GOT3 (cell line): ENCODE measurements around the gene RRP8.

Source experiments
- DNase-seq: peaks from one replicate; lab custom pipeline; 2025; ENCODE audit warnings: mixed read lengths; lab: John Stamatoyannopoulos, UW

Gene RRP8

DNA sequence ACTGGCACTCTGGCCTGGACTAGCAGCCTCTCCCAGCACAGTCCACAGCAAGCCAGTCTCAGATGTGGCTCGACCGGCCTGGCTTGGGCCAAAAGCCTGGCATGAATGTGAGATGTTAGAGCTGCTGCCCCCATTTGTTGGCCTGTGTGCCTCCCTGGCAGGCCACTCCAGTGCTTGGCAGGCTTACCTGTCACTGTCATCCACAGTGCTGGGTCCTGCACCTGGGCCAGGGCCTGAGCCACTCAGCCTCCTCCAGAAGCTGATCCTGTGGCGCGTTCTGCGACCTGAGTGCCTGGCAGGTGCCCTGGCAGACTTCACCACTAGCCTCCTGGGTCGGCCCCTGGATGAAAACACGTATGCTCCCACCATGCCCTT, 36.1 kb downstream of the RRP8 start:
- DNase-seq, result no peak

- DNase-seq, result no peak
Observed at GRCh38 chr11:6566704-6567370, 36.6 kb downstream of the RRP8 start.

DNA sequence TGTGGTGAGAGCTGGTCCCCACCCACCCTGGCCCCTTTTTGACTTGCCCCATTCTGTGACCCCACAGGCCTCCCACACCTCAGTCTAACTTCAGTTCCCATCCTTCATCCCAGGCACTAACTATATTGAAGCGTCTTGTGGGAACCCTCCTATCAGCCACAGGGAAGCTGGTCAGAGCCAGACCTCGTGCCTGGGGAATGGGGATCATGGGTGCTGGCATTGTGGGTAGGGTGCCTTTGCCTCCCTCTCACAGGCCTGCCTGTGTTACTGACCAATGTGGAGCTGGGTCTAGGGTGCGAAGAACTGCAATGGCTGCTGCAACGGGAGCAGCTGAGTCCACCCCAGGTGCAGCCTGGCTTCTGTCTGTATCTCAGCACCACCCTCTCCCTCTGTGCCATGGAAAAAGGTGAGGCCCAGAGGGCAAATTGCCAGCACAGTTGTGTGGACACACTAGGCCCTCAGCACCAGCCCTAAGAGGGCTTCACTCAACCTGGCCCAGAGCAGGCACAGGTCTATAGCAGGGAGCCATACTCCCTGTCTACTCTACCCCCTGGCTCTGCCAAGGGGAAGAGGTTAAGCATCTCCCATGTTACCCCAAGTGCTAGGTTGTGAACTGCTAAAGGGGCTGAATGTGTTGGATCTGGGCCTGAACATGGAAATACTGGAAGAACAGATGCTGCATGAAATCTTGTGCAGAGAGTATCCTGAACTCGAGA, 37.3 kb downstream of the RRP8 start:
- DNase-seq, result no peak

- no peak for DNase-seq
Observed at GRCh38 chr11:6565325-6565724, 38.1 kb downstream of the RRP8 start.

GRCh38 chr11:6563667-6564066, 39.7 kb downstream of the RRP8 start:
- no peak for DNase-seq

- no peak for DNase-seq
Observed at GRCh38 chr11:6563121-6563619, 40.2 kb downstream of the RRP8 start.

- DNase-seq, result no peak
Observed at GRCh38 chr11:6561288-6561687, 42.1 kb downstream of the RRP8 start.

GRCh38 chr11:6559369-6559768, 44.0 kb downstream of the RRP8 start:
- DNase-seq, result no peak

DNA sequence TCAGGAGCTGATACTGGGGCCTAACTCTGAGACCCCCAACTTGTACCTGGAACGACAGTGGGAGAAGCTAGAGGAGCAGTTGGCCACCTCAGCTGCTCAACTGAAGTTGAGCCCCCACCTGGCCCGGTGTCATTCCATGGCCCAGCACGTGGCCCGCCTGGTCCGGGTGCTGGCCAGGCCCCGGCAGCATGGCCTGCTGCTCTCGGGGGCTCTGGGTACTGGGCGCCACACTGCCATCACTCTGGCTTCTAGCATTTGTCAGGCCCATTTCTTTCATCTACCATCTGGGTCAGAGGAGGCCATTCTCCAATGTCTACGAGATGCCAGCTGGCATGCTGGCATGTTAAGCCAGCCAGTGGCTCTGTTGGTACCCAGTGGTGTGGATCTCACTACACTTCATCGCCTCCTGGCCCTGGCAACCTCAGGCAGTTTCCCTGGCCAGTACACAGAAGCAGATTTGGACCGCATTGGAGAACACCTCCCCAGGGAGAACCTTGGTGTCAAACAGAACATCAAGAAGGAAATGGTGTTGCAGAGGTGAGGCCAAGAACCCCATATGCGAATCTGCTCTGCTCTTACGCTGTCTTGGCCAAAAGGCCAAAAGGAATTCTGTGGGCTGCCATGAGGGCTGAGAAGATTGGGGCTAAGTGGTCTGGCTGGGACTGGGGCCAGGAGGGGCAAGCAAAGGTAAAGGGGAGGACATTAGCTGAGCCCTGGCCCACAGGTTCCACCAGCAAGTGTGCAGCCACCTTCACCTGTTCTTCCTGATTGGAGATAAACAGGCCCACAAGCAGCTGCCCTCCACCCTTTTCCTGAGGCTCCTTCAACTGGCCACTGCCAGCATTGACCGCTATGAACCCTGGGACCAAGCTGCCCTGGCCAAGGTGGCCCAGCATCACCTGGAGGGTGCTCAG, 45.4 kb downstream of the RRP8 start:
- no peak for DNase-seq

DNA sequence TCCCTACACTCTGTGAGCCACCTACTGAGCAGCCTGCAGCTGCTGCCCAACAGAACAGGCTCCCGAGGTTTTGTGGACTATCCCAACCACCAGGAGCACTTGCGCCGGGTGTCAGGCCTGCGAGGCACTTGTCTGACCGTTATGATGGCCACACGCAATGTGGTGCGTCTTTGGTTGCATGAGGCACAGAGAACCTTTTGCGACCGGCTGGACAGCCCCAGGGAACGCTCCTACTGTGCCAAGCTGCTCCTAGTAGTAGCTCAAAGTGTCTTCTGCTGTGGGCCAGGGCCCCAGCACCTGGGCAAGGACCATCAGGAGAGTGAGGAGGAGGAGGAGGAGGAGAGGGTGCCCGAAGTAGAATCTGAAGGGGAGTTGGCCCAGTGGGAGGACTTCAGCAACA, 46.4 kb downstream of the RRP8 start:
- DNase-seq, result no peak

- no peak for DNase-seq
Observed at GRCh38 chr11:6556139-6556949, 47.1 kb downstream of the RRP8 start.

- no peak for DNase-seq
Observed at GRCh38 chr11:6554828-6555706, 48.3 kb downstream of the RRP8 start.

DNA sequence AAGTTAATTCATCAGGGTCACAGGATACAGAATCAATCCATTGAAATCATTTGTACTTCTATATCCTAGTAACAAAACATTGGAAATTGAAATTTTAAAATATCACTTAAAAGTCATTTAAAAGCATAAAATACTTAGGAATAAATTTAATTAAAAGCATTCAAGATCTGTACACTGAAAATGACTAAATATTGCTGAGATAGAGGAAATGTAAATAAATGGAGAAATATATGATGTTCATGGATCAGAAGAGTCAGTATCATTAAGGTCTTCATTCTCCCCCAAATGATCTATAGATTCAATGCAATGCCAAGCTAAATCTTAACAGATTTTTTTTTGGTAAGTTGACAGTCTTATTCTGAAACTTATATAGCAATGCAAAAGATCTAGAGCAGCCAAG, 49.8 kb downstream of the RRP8 start:
- no peak for DNase-seq

DNA sequence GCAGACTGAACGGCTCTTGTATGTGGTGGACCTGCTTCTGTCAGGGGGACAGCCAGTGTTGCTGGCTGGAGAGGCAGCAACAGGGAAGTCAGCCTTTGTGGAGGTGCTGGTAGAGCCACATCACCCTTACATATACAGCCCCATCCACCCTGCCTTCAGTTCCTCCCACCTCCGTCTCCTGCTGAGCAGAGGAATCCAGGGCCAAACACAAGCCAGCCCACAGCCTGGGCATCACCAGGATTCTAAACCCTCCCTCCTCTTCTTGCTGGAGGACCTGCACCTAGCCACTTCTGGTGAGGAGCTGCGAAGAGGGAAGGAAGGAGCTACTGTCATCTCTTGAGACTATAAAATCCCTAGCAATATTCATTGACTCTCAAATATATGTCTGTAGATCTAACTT, 54.8 kb downstream of the RRP8 start:
- no peak for DNase-seq

DNA sequence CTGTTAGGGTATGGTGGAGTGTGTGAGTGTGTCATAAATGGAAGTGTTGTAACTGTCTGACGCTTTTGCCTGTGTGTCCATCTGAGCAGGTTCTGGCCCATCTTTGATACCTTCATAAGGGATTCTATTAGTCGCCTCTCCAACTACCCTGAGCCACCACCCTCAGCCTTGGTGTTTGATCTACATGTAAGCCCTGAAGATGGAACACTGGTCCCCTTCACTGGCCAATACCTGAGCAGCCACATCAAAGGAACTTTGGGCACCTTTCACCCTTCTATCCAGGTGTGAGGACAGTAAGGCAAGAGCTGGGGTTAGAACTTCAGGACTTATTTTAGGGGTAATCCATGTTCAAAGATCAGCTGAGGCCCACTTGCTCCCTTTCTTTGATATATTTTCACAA, 55.3 kb downstream of the RRP8 start:
- DNase-seq, result no peak

GRCh38 chr11:6547177-6547576, 56.2 kb downstream of the RRP8 start:
- no peak for DNase-seq

DNA sequence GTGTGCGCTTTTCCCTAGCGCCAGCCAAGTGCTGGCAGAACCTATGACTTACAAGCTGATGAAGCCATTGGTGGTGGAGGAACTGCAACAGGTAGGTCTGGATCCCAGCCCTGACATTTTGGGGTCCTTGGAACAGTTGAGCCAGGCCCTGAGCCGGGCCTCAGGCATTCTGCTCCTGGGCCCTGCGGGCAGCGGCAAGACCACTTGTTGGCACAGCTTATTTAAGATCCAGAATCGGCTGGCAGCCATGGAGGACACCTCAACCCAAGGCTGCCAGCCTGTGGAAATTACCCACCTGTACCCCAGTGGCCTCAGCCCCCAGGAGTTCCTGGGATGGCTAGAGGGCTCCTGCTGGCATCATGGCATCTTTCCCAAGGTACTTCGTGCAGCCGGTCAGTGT, 56.7 kb downstream of the RRP8 start:
- DNase-seq, result no peak

- no peak for DNase-seq
Observed at GRCh38 chr11:6545917-6546605, 57.4 kb downstream of the RRP8 start.
